GM21447 (cell line): ENCODE results near the gene FBXL14.
"Not testable (repeated sequence)": the region's sequence is repeated elsewhere in the genome, so short reads cannot be mapped to it uniquely, and the experiment has no call there.

Experiments
- ATAC-seq: cut with Tn5 transposase; IDR thresholded peaks from one replicate; pipeline ENCODE4 v1.9.1; 2021; ENCODE audit not compliant: unreplicated experiment

The FBXL14 gene

DNA sequence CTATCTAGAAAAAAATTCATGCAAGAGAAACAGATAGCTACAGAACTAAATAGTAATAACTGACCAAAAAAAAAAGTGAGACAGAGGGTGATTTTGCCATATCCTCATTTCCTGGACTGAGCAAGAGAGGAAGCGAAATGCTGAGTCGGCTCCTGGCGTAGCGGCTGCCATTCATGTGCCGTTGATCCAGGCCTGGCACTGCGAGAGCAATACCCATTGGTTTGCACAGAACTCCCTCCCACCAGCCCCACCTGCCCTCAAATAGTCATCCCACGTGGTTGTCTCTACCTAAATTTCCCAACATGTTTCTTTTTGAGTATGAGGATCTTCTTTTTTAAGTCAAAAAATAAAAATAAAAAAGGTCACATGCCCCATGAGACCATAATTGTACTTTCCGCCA lies 25.2 kb upstream of the FBXL14 start:
- no peak for ATAC-seq

DNA sequence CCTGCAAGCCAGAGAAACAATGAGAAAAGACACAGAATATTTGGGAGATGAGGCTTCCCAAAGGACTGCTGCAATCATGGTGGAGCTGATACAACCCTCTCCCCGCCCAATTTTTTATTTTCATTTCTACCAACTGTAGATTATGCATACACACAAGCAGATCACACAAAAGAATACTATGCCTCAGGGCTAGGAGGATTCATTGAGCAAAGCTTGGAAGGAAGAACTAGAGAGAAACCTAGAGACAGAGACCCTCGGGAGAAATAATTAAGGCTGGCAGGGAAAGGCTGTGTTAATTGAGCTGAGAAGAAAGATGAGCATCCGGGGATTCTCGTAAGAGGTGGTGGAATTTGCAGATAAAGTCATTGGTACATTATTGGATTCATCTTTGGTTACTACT lies 24.8 kb upstream of the FBXL14 start:
- no peak for ATAC-seq

DNA sequence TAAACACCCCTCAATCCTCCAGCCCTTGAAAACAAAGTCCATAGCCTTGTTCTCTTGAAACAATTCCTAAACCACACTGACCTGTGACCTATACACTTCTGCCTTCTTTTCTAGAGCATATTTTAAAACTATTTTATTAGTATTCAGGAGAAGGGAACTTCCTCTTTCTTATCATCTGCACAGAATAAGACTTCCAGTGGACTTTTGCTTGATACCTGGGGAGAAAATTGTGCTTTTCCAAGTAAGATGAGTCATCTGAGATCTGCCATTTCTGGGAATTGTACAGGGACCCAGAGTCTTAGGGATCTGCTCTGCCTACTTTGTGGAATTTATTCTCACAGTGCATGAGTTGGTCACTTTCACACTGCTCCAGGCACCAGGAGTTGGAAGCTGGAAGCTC lies 24.1 kb upstream of the FBXL14 start:
- ATAC-seq = no peak

DNA sequence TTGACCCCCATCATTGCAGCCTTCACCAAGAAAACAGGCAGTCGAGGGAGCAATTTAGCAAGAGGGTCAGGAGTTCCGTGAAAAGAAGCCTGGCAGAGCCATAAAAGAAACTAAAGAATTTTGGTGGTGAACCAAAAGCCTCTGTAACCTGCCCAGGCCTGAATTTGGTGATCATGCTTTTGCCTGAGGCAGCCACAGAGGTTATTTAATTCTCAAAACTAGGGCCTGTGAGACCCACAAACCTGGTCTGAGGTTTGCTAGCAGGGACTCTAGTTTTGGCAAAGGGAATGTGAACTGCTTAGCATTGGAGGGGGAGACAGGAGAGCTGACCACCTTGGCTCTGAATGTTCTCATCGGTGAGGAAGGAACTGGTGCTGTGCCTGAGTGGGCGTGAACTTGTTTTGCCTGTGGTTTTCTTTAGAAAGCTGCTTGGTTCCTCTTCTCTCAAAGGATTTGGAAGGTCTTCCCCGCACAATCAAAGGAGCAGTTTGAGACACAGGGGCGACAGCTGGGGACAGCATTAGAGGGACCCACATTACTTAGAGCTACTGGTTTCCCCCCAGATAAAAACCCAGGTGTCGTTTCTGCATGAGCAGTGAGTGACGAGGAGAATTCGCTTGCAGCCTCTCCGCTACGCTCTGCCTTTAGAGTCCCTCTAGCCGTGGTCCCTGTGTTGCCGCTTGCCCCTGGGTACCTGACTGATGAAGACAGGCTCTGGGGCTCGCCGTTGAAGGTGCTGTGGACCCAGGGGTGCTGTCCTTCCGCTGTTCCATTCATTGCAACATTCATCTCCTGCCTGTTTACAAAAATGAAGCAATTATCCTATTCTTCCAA lies 22.1 kb upstream of the FBXL14 start:
- ATAC-seq = peak; percentile 47

DNA sequence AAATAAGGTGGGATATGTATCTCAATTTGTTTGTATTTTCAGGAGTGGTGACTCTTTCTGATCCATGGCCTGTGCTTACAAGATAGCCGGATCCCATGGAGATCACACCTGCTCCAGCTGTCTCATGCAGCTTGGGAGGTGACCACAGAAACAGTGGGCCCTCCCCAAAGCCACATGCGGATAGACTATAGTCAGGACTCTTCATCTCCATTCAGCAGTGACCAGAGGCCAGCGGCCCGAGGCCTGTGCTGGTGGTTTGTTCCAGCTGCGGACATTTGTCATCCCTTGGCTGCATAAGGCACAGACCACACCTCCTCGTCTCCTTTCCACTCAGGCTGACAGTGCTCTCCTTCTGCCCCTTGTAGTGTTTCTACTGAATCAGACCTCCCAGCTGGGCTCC lies 20.0 kb upstream of the FBXL14 start:
- no peak for ATAC-seq

DNA sequence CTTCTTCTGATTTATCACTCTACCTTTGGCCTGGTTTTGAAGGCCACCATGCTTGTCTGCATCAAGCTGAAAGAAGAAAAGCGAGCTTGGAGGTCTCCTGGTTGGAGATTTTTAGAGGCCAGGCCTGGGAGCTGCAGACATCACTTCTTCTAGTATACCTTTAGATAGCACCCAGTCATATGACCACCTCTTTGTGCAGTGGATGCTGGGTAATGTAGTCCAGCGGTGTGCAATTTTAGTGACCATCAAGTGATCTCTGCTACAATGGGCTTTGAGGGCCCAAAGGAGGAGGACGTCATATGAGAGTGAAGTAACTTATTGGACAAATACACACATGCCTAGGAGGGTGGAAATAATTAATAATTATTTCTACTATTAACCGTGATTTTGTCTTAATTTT lies 19.5 kb upstream of the FBXL14 start:
- no peak for ATAC-seq

DNA sequence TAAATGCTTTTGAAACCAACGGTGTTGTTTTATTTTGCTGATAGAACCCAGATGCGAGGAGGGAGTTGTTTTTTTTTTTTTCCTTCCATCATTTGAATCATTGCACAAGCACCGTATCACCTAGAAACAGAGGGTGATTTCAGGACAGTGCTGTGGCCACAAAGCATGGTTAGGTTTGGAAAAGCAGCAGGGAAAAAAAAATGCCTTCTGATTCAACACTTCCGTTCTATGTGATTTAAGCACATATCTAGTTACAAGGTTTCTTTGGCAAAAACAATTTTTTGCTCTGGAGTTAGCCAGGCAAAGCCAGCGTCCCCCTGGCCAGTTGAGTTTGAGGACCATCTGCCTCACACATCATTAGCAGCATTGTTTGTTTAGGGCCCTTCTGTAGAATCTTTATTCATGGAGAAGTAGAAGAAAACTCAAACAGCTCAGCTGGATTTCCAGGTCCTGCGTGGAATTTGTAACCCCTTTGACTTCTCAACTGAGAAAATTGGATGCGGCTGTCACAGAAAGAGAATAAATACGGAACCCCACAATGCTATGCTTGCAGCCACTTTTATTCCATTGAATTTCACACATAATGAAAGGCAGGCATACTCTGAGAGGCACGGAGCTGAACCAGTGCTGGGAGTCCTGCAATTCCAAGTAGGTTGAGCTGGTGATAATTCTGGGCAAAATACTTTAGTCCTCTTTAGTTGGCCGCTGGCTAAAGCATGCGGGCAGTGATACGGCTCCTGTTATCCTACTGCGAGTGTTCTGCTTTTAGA lies 17.6 kb upstream of the FBXL14 start:
- ATAC-seq = no peak

DNA sequence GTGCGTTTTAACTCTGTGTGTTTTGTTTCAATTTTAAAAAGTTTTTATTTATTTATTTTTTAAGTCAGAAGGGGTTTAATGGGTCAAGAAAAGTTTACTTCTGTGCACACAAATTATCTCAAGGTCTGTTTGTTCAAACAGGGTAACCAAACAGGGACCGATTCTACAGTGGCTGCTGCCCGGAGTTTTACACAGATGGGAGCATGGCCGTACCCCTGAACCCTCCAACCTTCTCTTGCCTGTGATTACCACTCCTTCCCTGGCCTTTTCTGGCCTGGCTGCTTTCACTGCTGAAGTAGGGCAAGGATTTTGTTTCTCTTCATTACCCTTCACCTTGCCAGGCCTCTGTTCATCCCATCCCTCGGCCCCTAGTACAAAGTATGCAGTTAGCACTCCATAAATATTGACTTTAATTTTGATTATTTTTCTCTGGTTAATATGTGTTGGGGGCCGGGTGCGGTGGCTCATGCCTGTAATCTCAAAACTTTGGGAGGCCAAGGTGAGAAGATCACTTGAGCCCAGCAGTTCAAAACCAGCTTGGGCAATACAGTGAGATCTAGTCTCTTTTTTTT lies 15.8 kb upstream of the FBXL14 start:
- ATAC-seq = no peak

DNA sequence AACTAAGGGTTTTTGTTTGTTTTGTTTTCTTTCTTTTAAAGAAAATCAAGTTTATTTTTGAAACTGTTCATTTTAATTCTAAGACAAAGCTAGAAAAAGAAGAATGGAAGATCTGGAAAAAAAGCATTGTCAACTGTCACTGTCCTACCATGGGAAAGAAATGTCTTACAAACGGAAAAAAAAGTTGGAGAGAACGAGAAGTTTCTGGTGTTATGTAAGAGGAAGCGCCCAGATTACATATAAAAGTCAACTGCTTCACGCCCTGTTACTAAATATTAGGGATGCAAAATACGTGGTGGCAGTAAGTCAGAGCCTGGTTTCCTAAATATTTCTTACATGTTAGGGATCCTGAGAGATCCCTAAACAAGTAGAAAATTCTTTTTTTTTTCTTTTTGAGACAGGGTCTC lies 14.3 kb upstream of the FBXL14 start:
- no peak for ATAC-seq

DNA sequence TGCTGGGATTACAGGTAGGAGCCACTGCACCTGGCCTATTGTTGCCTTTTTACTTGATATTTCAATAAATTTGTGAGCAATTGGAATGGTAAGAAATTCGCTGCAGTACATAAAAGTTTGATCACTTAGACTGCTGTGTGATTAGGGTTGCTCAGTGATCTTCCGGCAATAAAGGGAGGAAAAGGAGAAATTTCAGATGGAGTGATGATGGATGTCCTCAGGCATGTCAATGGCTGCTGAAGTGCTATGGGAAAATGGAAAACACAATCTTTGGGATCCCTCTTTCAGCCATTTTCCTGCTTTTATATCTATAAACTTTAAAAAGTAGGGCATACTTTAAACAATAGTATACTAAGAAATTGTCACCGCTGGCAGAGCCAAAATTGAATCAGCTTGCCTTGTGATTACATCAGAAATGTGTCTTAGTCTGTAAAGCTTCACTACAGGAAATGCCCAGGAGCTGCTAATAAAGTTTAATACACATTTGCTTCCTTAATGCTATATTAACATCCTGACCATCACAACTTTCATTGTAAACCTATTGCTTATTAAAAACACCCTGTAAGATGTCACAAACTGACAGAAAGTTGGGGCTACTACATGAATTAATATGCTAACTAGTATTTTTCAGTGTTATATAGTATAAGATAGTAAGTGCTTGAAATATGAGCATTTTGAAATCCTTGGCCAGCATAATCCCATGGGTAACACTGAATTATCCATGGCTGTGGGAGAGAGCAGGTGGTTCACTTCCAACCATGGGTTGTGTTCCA lies 13.7 kb upstream of the FBXL14 start:
- no peak for ATAC-seq

DNA sequence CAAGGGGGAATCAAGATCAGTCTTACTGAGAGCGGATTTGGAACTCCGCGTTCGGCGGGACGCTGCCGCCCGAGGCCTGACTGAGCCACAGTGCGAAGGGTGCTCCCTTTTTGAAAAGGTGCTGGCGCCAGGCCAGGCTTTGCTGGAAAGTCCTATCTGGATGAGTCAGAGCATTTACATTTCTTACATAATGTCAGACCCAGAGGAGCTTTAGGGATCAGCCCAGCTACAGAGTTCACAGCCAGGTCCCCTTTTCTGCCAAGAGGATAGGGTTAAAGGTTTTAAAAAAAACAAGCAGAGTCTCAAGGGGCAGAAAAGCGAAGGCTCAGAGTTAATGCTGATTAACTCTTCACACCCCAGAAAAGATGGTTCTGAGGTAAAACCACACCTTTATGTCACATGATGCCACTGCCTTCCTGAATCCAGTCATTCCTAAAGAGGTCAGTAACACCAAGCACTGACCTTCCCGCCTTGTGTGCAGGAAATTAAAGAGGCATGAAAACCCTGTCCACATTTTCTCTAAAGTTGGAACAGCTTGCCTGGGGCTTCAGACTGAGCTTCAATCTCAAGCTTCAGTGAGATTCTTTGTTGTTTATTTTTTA lies 11.7 kb upstream of the FBXL14 start:
- peak; percentile 77 for ATAC-seq

DNA sequence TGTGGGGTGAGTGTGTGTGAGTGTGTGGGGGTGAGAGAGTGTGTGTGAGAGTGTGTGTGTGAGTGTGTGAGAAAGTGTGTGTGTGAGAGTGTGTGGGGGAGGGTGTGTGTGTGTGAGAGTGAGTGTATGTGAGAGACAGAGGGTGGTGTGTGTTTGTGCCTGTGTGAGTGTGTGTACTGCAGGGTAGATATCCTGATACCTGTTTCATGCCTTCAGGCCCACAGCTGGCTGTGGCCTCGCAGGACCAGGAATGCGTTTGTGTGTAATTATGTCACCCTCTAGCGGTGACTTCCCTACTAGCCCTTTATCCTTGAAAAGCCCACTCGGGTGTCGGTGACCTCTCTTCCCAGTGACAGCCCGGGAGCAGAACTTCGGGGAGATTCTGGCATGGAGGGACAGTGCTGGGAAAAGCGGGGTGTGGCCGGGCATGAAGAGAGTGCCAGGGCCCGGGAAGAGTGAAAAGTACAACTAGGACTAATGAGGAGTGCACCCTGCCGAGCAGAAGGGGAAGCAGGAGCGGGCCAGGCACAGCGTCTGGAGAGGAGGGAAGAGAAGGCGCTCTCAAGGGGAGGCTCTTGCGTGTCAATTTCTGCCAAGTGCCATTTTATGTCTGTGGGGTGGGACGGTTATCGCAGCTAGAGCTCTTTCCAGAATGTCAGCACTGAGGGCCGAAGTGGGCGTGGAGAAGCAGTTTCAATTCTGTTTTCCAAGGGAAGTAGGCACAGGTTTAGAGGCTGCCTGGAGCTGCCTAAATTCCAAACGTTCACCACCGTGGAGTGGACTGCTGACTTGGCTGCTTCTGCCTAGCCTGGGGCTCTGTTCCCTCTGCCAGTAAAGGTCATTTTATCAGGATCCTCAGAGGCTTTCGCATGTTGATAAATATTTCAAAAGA lies 11.0 kb upstream of the FBXL14 start:
- ATAC-seq = peak; percentile 37

DNA sequence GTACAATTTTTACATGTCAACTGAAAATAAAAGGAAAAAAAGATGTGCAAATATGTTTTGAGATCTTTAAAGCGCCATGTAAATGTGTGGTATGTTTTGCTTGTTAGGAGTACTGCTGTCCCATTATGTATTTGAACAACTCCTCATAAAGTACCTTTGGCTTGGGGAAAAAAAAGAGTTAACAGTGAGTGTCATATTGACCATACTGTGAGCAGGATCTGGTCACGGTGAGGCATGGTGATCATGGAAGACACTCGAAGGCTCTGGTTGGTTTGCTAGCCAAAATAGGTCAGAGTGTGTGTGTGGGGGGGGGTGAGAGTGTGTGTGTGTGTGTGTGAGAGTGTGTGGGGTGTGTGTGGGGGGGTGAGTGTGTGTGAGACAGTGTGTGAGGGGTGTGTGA lies 10.1 kb upstream of the FBXL14 start:
- ATAC-seq = no peak

DNA sequence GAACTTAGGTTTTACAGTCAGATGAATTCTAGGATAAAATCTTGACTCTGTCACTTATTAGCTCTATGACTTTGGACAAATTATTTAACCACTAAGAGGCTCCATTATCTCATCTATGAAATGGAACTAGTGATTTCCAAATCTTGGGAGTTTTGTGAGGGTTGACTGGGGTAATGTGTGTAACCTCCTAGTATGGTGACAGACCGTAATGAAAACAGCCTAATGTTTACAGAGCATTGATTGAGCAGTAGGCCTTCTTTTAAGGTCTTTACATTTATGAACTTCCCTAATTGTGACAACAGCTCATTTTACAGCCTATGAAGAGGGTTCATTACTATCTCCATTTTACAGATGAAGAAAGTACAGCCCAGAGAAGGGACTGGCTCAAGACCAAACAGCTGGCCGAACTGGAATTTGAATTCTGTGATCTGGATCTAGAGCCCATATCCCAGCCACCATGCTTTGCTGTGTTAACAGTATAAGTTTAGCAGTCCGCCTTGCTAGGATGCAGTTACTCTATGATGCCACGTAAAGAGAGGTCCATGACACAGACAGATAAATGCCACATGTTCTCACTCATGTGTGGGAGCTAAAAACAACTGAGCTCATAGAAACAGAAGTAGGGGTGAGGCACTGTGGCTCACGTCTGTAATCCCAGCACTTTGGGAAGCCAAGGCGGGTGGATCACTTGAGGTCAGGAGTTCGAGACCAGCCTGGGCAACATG lies 9.1 kb upstream of the FBXL14 start:
- ATAC-seq = no peak

DNA sequence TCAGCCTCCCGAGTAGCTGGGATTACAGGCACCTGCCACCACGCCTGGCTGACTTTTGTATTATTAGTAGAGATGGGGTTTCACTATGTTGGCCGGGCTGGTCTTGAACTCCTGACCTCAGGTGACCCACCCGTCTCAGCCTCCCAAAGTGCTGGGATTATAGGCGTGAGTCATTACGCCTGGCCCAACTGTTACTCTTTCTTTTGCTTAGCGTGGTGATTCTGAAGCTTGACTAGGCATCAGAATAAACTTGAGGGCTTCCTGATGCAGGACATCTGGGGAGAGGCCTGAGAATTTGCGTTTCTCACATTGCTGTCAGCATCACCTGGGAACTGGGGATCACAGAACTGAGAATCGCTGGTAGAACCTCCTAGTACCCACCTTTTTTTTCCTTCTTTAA lies 8.3 kb upstream of the FBXL14 start:
- not testable (repeated sequence) for ATAC-seq

DNA sequence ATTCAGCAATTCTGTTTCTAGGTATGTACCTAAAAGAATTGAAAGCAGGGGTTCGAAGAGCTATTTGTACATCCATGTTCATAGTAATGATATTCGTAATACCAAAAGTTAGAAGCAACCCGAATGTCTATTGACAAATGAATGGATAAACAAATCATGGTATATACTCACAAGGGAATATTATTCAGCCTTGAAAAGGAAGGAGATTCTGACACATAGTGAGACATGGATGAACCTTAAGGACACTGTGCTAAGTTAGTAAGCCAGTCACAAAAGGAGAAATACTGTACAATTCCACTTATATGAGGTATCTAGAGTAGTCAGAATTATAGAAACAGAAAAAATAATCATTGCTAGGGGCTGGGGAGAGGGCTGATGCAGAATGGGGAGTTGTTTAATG lies 4.4 kb upstream of the FBXL14 start:
- ATAC-seq = no peak

DNA sequence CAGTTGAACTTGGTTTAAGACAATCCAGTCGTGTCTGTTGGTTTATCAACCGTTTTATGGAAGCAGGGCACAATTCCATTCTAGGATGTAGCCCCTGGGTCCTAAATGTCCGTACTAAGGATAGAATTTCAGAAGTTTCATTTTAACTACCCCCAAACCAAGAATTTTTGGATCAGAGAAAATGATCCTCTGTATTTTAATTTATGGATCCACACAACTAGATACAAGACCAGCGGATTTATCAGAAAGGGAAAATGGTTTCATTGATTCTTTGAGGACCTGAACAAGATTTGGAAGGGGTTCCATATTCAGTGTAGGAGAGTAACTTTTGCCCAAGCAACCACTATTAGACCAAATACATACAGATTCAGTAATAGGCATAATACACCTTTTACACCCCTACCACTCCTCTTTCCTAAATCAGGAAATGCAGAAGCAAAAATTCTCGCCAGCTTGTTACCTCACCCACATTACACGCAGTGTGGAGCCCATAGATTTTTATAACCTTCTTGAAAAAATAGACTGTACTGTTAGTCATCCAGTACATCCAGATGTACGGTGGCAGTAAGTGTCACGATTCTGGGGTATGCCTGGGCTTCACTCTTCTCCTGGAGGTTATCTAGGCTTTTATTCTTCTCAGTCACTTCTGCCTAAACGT lies 1.4 kb upstream of the FBXL14 start:
- no peak for ATAC-seq

DNA sequence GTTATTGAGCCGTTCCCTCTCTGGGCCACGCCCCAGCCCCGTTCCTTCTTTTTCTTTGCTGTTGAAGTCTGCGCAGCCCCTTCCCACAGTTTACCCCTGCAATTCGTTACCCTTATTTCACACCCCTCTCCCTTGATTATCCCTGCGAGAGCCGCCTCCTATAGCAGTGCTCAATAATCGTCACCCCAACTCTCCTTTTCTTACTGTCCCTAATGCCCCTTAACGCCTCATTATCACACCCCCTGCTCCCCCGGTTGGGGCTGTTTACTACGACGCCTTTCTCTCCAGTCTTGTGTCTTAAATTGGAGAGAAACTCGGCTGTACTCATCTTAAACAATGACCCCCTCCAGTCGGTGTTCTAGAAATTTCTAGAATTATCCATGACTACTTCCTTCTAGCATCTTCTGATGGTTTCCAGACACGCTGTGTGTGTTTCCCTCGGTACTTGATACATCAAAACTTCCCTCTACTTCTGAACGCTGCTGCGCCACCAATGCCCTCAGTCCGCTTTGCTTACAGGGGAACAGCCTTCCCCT lies 713 bp upstream of the FBXL14 start:
- peak; percentile 0 for ATAC-seq

DNA sequence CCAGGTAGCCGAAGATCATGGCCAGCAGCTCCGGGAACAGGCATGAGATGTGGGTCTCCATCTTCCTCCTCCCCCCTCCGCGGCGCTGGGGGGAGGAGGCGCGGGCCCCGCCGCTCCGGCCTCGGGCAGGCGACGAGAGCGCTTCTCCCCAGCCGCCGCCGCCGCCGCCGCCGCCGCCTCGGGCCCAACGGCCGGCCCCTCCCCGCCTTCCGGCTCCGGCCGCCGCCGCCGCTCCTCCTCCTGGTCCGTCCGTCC lies 448 bp downstream of the FBXL14 start:
- ATAC-seq = peak; percentile 41
